Loucy (cell line): Measurements from ENCODE around the gene IFNG.

Source experiments
- H2AFZ ChIP-seq: fragments of 200-600 bp; sonication (generic); 2 replicates; pipeline ENCODE4 v1.6.0; 2016; ENCODE audit warnings: antibody characterized with exemption, mild to moderate bottlenecking, low read length, moderate library complexity
- H3F3A ChIP-seq: fragments of 200-600 bp; 2 replicates; pipeline ENCODE4 v1.6.0; 2016; ENCODE audit warnings: antibody characterized with exemption, low read depth, mild to moderate bottlenecking
- H3K27me3 ChIP-seq: fragments of 200-600 bp; sonication (generic); 2 replicates; pipeline ENCODE4 v1.6.1; 2014; ENCODE audit warnings: low read length, mild to moderate bottlenecking; ENCODE audit not compliant: insufficient read depth, poor library complexity, severe bottlenecking
- H3K36me3 ChIP-seq: fragments of 200-600 bp; sonication (generic); 2 replicates; pipeline ENCODE4 v1.6.1; 2016; ENCODE audit warnings: low read length; ENCODE audit not compliant: insufficient read depth
- H3K4me1 ChIP-seq: fragments of 200-600 bp; sonication (generic); 2 replicates; pipeline ENCODE4 v1.5.1; 2014; ENCODE audit warnings: low read length, mild to moderate bottlenecking; ENCODE audit not compliant: insufficient read depth, poor library complexity, severe bottlenecking
- H3K4me2 ChIP-seq: fragments of 200-600 bp; sonication (generic); 2 replicates; pipeline ENCODE4 v1.6.0; 2014; ENCODE audit warnings: antibody characterized with exemption, low read length, low read depth, mild to moderate bottlenecking; ENCODE audit not compliant: poor library complexity, severe bottlenecking
- H3K4me3 ChIP-seq: fragments of 200-600 bp; sonication (generic); 2 replicates; pipeline ENCODE4 v1.5.1; 2014; ENCODE audit warnings: low read length, mild to moderate bottlenecking, mixed read lengths; ENCODE audit not compliant: poor library complexity, severe bottlenecking
- H3K79me2 ChIP-seq: fragments of 200-600 bp; sonication (generic); 2 replicates; pipeline ENCODE4 v1.6.1; 2014; ENCODE audit warnings: low read length; ENCODE audit not compliant: insufficient read depth
- H3K9ac ChIP-seq: fragments of 200-600 bp; sonication (generic); 2 replicates; pipeline ENCODE4 v1.6.0; 2014; ENCODE audit warnings: mild to moderate bottlenecking, low read depth, low read length, moderate library complexity; ENCODE audit not compliant: poor library complexity, severe bottlenecking
- H3K9me2 ChIP-seq: fragments of 200-600 bp; sonication (generic); replicated peaks from 2 replicates; pipeline ENCODE4 v1.6.1; 2016; ENCODE audit warnings: low read depth, low read length, mixed read lengths
- H3K9me3 ChIP-seq: fragments of 200-600 bp; sonication (generic); 2 replicates; pipeline ENCODE4 v1.6.1; 2014; ENCODE audit warnings: mild to moderate bottlenecking, antibody characterized with exemption, low read length, low read depth; ENCODE audit not compliant: insufficient read depth
- H4K20me1 ChIP-seq: fragments of 200-600 bp; sonication (generic); 2 replicates; pipeline ENCODE4 v1.6.0; 2014; ENCODE audit warnings: antibody characterized with exemption, low read length, mild to moderate bottlenecking; ENCODE audit not compliant: insufficient read depth, poor library complexity, severe bottlenecking
- CTCF ChIP-seq: fragments of 200-600 bp; sonication (generic); conservative IDR thresholded peaks from 2 replicates; pipeline ENCODE4 v1.5.1; 2014; ENCODE audit warnings: mild to moderate bottlenecking, antibody characterized with exemption, low read length
- EZH2phosphoT487 ChIP-seq: fragments of 200-600 bp; IDR thresholded peaks from 2 replicates; pipeline ENCODE4 v1.6.1; 2018; ENCODE audit warnings: antibody characterized with exemption, mild to moderate bottlenecking, moderate library complexity, borderline replicate concordance

IFNG gene

GRCh38 chr12:68189821-68190242 is 30.3 kb upstream of the IFNG start:
- Histone ChIP-seq H3K4me1 (peaks cover 3% of the 10 kb centered on the region), H3K9me2 (no peaks in the 10 kb centered on the region), H3K36me3 (no peaks in the 10 kb centered on the region), H3K9ac (no peak overlapping the region), H3K79me2 (no peaks in the 10 kb centered on the region), H3K9me3 (no peaks in the 10 kb centered on the region), H3K4me2 (peak overlapping the region; percentile 40), H3K27me3 (no peaks in the 10 kb centered on the region), H3F3A (no peaks in the 10 kb centered on the region), H4K20me1 (no peaks in the 10 kb centered on the region), H2AFZ (no peak overlapping the region), H3K4me3 (peak overlapping the region; percentile 52)
- no peak for TF ChIP-seq EZH2phosphoT487
- TF ChIP-seq CTCF, result no peak

DNA sequence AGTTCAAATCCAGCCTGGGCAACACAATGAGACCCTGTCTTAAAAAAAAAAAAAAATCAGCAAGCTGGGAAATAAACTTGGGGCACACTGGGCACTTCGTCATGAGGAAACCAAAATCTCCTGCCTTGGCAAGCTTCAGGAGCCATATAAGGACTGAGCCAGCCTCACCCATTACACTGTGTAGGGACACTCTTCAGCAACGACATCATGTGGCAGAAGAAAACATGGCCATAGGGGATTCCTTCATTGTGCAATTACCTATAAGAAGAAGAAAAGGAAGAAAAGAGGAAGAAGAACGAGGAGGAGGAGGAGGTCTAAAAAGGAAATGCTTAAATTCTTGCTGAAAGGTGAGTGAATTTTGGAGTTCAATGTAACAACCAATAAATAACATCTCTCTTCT is 26.1 kb upstream of the IFNG start:
- Histone ChIP-seq H3K79me2 (no peaks in the 10 kb centered on the region), H4K20me1 (no peaks in the 10 kb centered on the region), H3F3A (no peaks in the 10 kb centered on the region), H3K27me3 (no peaks in the 10 kb centered on the region), H3K4me3 (no peak overlapping the region), H2AFZ (no peak overlapping the region), H3K9ac (no peak overlapping the region), H3K36me3 (no peaks in the 10 kb centered on the region), H3K9me2 (no peaks in the 10 kb centered on the region), H3K9me3 (no peaks in the 10 kb centered on the region), H3K4me1 (peaks cover 16% of the 10 kb centered on the region), H3K4me2 (no peak overlapping the region)
- TF ChIP-seq EZH2phosphoT487 (no peak), CTCF (no peak)

DNA sequence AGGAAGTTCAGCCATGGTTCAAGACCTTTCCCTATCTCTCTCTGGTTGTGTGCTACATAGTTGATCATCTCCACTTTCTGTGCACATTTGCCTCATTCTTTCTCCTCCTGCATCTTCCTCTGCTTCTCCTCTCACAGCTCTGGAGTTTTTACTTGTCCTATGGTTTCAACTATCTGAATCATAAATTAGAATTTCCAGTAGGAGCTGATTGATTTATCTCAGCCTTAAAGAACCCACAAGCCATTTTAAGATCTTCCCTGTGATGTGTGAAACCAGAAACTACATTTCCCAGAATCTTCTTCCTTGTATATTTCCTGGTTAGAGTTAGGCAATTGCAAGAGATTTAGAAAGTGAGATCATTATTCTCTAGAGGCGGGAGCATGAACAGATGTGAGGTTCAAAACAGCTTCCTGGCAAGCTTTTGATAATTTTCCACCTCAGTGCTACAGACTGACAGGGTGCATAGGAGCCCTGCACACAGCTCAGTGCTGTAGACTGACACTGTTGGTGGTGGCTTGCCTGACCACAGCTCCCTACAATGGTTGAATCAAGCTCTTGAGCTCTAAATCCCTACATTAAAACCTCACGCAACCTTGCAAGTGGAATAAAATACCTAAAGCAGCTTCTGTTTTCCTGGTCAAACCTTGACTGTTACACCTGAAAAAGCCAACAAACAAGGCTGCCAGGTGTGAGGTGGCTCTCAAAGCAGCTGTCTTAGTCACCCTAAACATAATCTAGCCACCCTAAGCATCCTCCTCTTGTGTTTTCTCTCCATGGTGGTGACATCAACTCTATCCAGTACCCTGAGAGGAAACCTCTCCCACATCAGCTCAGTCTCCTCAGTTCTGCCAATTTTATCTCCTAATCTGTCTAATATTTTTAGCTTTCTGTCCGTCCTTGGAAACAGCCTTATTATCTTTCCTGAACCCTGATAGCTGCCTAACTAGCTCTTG is 21.5 kb upstream of the IFNG start:
- no peaks in the 10 kb centered on the region for H4K20me1 ChIP-seq
- H3F3A ChIP-seq, result no peaks in the 10 kb centered on the region
- H3K36me3 ChIP-seq, result no peaks in the 10 kb centered on the region

More for the DNA sequence above, 21.5 kb upstream of the IFNG start:
- Histone ChIP-seq H2AFZ (peak overlapping the region; percentile 74), H3K4me1 (peaks cover 16% of the 10 kb centered on the region), H3K27me3 (no peaks in the 10 kb centered on the region), H3K79me2 (no peaks in the 10 kb centered on the region), H3K9me3 (no peaks in the 10 kb centered on the region), H3K4me2 (peak overlapping the region; percentile 41), H3K9me2 (no peaks in the 10 kb centered on the region), H3K9ac (no peak overlapping the region), H3K4me3 (no peak overlapping the region)
- TF ChIP-seq CTCF, result no peak
- no peak for TF ChIP-seq EZH2phosphoT487
